Measurements from ENCODE around the gene VSX2. TPM values are rescaled to one million over a fixed set of nuclear protein-coding genes. Genes with fewer than 3 reads are reported as not detected.

VSX2 gene
- polyA plus RNA-seq, 1 donor from 2014 or later = not detected

- TF ChIP-seq EZH2 (IDR thresholded peaks at IDR 0.05; ENCODE audit: borderline replicate concordance, insufficient read depth, low read length, poor library complexity, severe bottlenecking) (no peak), MXI1 (conservative IDR thresholded peaks at IDR 0.05; ENCODE audit: poor library complexity, severe bottlenecking) (no peak), SMC3 (conservative IDR thresholded peaks at IDR 0.05; ENCODE audit: poor library complexity) (no peak), EP300 (conservative IDR thresholded peaks at IDR 0.05; ENCODE audit: poor library complexity, severe bottlenecking) (no peak), REST (IDR thresholded peaks at IDR 0.05; ENCODE audit: borderline replicate concordance) (no peak), CTCF (IDR thresholded peaks at IDR 0.05; ENCODE audit: poor library complexity, severe bottlenecking) (no peak), POLR2AphosphoS5 (IDR thresholded peaks at IDR 0.05) (no peak), RAD21 (conservative IDR thresholded peaks at IDR 0.05) (no peak), TAF1 (IDR thresholded peaks at IDR 0.05; ENCODE audit: low read depth) (no peak)
- Histone ChIP-seq H3K4me3 (ENCODE audit: low read length) (no peak overlapping the region), H3K79me2 (replicated peaks; ENCODE audit: insufficient read depth, low read length) (no peaks in the 10 kb centered on the region), H4K20me1 (ENCODE audit: insufficient read depth) (no peaks in the 10 kb centered on the region), H3K9me3 (ENCODE audit: low read length) (no peaks in the 10 kb centered on the region), H3K27ac (ENCODE audit: low read length) (no peak overlapping the region), H3F3A (ENCODE audit: insufficient read depth, low read length, poor library complexity, severe bottlenecking) (no peaks in the 10 kb centered on the region), H2AFZ (ENCODE audit: low read depth, low read length) (no peak overlapping the region), H3K9ac (ENCODE audit: low read length) (no peak overlapping the region), H3K9me2 (ENCODE audit: insufficient read depth, low read length) (no peaks in the 10 kb centered on the region), H3K27me3 (ENCODE audit: insufficient read depth, low read depth, low read length) (no peaks in the 10 kb centered on the region), H3K4me2 (ENCODE audit: low read length) (no peak overlapping the region), H3K36me3 (ENCODE audit: insufficient read depth, low read length) (no peaks in the 10 kb centered on the region)
These were observed 69.4 kb downstream of the VSX2 start for GRCh38 chr14:74308695-74309094.

- Histone ChIP-seq H3K27ac (ENCODE audit: low read length) (no peak overlapping the region), H3K27me3 (ENCODE audit: insufficient read depth, low read depth, low read length) (no peaks in the 10 kb centered on the region), H3K79me2 (replicated peaks; ENCODE audit: insufficient read depth, low read length) (no peaks in the 10 kb centered on the region), H3K9ac (ENCODE audit: low read length) (no peak overlapping the region), H3K9me3 (ENCODE audit: low read length) (no peaks in the 10 kb centered on the region), H3K36me3 (ENCODE audit: insufficient read depth, low read length) (no peaks in the 10 kb centered on the region), H3K9me2 (ENCODE audit: insufficient read depth, low read length) (no peaks in the 10 kb centered on the region), H3F3A (ENCODE audit: insufficient read depth, low read length, poor library complexity, severe bottlenecking) (no peaks in the 10 kb centered on the region), H4K20me1 (ENCODE audit: insufficient read depth) (no peaks in the 10 kb centered on the region), H3K4me3 (ENCODE audit: low read length) (no peak overlapping the region), H3K4me2 (ENCODE audit: low read length) (no peak overlapping the region), H2AFZ (ENCODE audit: low read depth, low read length) (no peak overlapping the region)
- TF ChIP-seq MXI1 (conservative IDR thresholded peaks at IDR 0.05; ENCODE audit: poor library complexity, severe bottlenecking) (no peak), POLR2AphosphoS5 (IDR thresholded peaks at IDR 0.05) (no peak), TAF1 (IDR thresholded peaks at IDR 0.05; ENCODE audit: low read depth) (no peak), SMC3 (conservative IDR thresholded peaks at IDR 0.05; ENCODE audit: poor library complexity) (no peak), RAD21 (conservative IDR thresholded peaks at IDR 0.05) (no peak), REST (IDR thresholded peaks at IDR 0.05; ENCODE audit: borderline replicate concordance) (no peak), EZH2 (IDR thresholded peaks at IDR 0.05; ENCODE audit: borderline replicate concordance, insufficient read depth, low read length, poor library complexity, severe bottlenecking) (no peak), EP300 (conservative IDR thresholded peaks at IDR 0.05; ENCODE audit: poor library complexity, severe bottlenecking) (no peak), CTCF (IDR thresholded peaks at IDR 0.05; ENCODE audit: poor library complexity, severe bottlenecking) (no peak)
These were observed 70.1 kb downstream of the VSX2 start for GRCh38 chr14:74309125-74310022.

Data from neural cell (in vitro differentiated cells).